ENCODE results near the gene ARSB. TPM values are rescaled to one million over a fixed set of nuclear protein-coding genes. Genes with fewer than 3 reads are reported as not detected.

The ARSB gene
- total and polyA plus RNA-seq, 2 experiments from 2014 or later: 30.1 to 43.7 TPM

DNA sequence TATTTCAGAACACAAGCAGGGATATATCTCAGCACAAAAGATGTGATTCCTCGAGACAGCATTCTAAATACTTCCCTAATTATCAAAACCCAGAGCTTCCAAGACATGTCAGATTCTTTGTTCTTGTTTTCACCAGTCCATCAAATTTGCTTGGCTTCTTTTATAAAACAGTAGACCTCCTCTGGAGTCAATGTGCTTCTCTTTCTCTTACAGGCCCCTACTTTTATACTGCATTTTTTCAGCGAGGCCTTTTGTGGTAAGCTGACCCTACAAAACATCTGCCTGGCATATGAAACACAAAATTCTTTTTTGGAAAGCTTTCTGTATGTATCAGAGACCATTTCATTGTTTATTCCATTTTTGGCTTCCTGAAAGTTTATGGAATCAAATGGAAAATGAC is 81.8 kb downstream of the ARSB start:
- DNase-seq: no peak
- WGBS, 2 experiments (ENCODE audit: low coverage in 1 of 2, low lambda C conversion rate in 2 of 2, missing lambda C conversion rate in 2 of 2): 50 to 51% methylated on average over 2 of the region's 2 CpGs
- Histone ChIP-seq H3K9me2 (ENCODE audit: insufficient read depth) (no peaks in the 10 kb centered on the region), H3K4me1 (ENCODE audit: insufficient read depth) (peaks cover 18% of the 10 kb centered on the region), H3K9ac (no peak overlapping the region), H3K79me2 (ENCODE audit: insufficient read depth) (no peaks in the 10 kb centered on the region), H3K27ac (no peak overlapping the region), H3K36me3 (ENCODE audit: low read depth) (no peaks in the 10 kb centered on the region), H2AFZ (no peak overlapping the region), H3K4me2 (ENCODE audit: unreplicated experiment) (no peak overlapping the region), H4K20me1 (ENCODE audit: insufficient read depth) (no peaks in the 10 kb centered on the region), H3K27me3 (replicated peaks; ENCODE audit: insufficient read depth) (no peaks in the 10 kb centered on the region), H3K4me3 (no peak overlapping the region), H3K9me3 (ENCODE audit: low read depth) (no peaks in the 10 kb centered on the region), H3F3A (ENCODE audit: insufficient read depth) (peaks cover 27% of the 10 kb centered on the region)
- in situ Hi-C loops (cut with MboI): no loop called here
- TF ChIP-seq EZH2 (IDR thresholded peaks at IDR 0.05; ENCODE audit: insufficient read depth, poor library complexity, severe bottlenecking) (no peak), EZH2phosphoT487 (IDR thresholded peaks at IDR 0.05; ENCODE audit: insufficient read depth, low read depth) (no peak)

- no peak overlapping the region for H3K9ac ChIP-seq
- H3K36me3 ChIP-seq (ENCODE audit: low read depth): no peaks in the 10 kb centered on the region
- H3K9me2 ChIP-seq (ENCODE audit: insufficient read depth): no peaks in the 10 kb centered on the region
- TF ChIP-seq EZH2 (IDR thresholded peaks at IDR 0.05; ENCODE audit: insufficient read depth, poor library complexity, severe bottlenecking): no peak
- no peak for TF ChIP-seq EZH2phosphoT487 (IDR thresholded peaks at IDR 0.05; ENCODE audit: insufficient read depth, low read depth)
- no peak overlapping the region for H3K4me2 ChIP-seq (ENCODE audit: unreplicated experiment)
- peaks cover 15% of the 10 kb centered on the region for H3F3A ChIP-seq (ENCODE audit: insufficient read depth)
- in situ Hi-C loops (cut with MboI): no loop called here
- peaks cover 14% of the 10 kb centered on the region; the same call in 1 of the 2 replicates for H3K4me1 ChIP-seq (ENCODE audit: insufficient read depth)
- no peaks in the 10 kb centered on the region for H4K20me1 ChIP-seq (ENCODE audit: insufficient read depth)
- no peaks in the 10 kb centered on the region for H3K27me3 ChIP-seq (replicated peaks; ENCODE audit: insufficient read depth)
- H3K4me3 ChIP-seq: no peak overlapping the region
- 0 to 6% methylated on average over 3 of the region's 3 CpGs for WGBS, 2 experiments (ENCODE audit: low coverage in 1 of 2, low lambda C conversion rate in 2 of 2, missing lambda C conversion rate in 2 of 2)
- no peak overlapping the region for H2AFZ ChIP-seq
- DNase-seq: peak; percentile 64
- H3K79me2 ChIP-seq (ENCODE audit: insufficient read depth): no peaks in the 10 kb centered on the region
- no peak overlapping the region for H3K27ac ChIP-seq
- no peaks in the 10 kb centered on the region for H3K9me3 ChIP-seq (ENCODE audit: low read depth)
These were observed 85.2 kb downstream of the ARSB start for GRCh38 chr5:78899922-78900362.

DNA sequence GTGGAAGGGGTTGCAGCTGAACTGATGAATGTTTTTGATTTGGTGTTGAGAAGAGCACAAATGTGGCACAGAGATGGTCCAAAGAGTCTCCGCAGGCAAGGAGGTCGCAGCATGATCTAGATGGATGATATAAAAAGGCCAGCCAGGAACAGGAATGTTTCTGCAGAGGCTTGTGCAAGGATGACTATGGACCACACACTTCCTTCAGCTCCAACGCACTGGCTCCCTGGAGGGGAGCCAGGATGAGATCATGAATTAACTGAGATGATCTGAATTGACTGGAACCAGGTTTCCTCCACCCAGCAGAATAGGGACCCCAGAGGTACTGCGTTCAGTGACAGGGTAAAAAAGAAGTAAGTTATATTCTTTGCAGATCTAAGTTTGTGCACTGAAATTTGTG is 89.0 kb downstream of the ARSB start:
- H3K4me2 ChIP-seq (ENCODE audit: unreplicated experiment): no peak overlapping the region
- peaks cover 17% of the 10 kb centered on the region for H3F3A ChIP-seq (ENCODE audit: insufficient read depth)
- H3K9me3 ChIP-seq (ENCODE audit: low read depth): no peaks in the 10 kb centered on the region
- no peak overlapping the region for H3K9ac ChIP-seq
- no peaks in the 10 kb centered on the region for H3K79me2 ChIP-seq (ENCODE audit: insufficient read depth)
- H3K27ac ChIP-seq: 0 out of 2 replicates have a peak overlapping the region, but pooled peaks have one; percentile 6
- no peaks in the 10 kb centered on the region for H3K36me3 ChIP-seq (ENCODE audit: low read depth)
- no peaks in the 10 kb centered on the region for H4K20me1 ChIP-seq (ENCODE audit: insufficient read depth)
- DNase-seq: peak; percentile 88
- H2AFZ ChIP-seq: no peak overlapping the region
- no peak overlapping the region for H3K4me3 ChIP-seq
- TF ChIP-seq EZH2 (IDR thresholded peaks at IDR 0.05; ENCODE audit: insufficient read depth, poor library complexity, severe bottlenecking) (no peak), EZH2phosphoT487 (IDR thresholded peaks at IDR 0.05; ENCODE audit: insufficient read depth, low read depth) (no peak)
- WGBS, 2 experiments (ENCODE audit: low coverage in 1 of 2, low lambda C conversion rate in 2 of 2, missing lambda C conversion rate in 2 of 2): 8 to 15% methylated on average over 4 of the region's 4 CpGs
- H3K4me1 ChIP-seq (ENCODE audit: insufficient read depth): peaks cover 12% of the 10 kb centered on the region; the same call in 1 of the 2 replicates
- no peaks in the 10 kb centered on the region for H3K9me2 ChIP-seq (ENCODE audit: insufficient read depth)
- in situ Hi-C loops (cut with MboI): no loop called here
- no peaks in the 10 kb centered on the region for H3K27me3 ChIP-seq (replicated peaks; ENCODE audit: insufficient read depth)

DNA sequence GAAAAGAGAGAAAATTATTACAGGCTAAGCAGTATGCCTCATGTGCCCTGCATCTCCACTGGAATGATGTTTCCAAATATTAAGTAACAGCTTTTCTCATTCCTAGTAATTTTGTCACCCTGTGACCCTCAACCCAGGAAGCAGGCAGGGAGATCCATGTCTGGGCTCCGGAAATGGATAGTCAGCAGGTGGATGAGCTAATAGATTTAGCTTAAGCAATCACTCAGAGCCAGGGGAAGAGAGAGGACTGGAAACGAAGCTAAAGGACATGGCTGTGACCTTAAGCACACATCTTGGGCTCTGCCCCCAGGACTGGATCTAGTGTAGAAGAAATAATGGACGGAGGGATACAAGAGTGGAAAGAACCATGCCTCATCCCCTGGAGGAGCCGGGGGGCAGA is 89.5 kb downstream of the ARSB start:
- Histone ChIP-seq H3K27me3 (replicated peaks; ENCODE audit: insufficient read depth) (no peaks in the 10 kb centered on the region), H3K4me3 (no peak overlapping the region), H3K9me3 (ENCODE audit: low read depth) (no peaks in the 10 kb centered on the region), H2AFZ (no peak overlapping the region), H3K9me2 (ENCODE audit: insufficient read depth) (no peaks in the 10 kb centered on the region), H3K36me3 (ENCODE audit: low read depth) (no peaks in the 10 kb centered on the region), H3K4me2 (ENCODE audit: unreplicated experiment) (no peak overlapping the region), H3K79me2 (ENCODE audit: insufficient read depth) (no peaks in the 10 kb centered on the region), H3K27ac (0 out of 2 replicates have a peak overlapping the region, but pooled peaks have one; percentile 6), H3F3A (ENCODE audit: insufficient read depth) (peaks cover 17% of the 10 kb centered on the region), H3K9ac (no peak overlapping the region), H3K4me1 (ENCODE audit: insufficient read depth) (peaks cover 12% of the 10 kb centered on the region; the same call in 1 of the 2 replicates), H4K20me1 (ENCODE audit: insufficient read depth) (no peaks in the 10 kb centered on the region)
- WGBS, 2 experiments (ENCODE audit: low coverage in 1 of 2, low lambda C conversion rate in 2 of 2, missing lambda C conversion rate in 2 of 2): 19 to 34% methylated on average over 4 of the region's 4 CpGs
- TF ChIP-seq EZH2 (IDR thresholded peaks at IDR 0.05; ENCODE audit: insufficient read depth, poor library complexity, severe bottlenecking) (no peak), EZH2phosphoT487 (IDR thresholded peaks at IDR 0.05; ENCODE audit: insufficient read depth, low read depth) (no peak)
- in situ Hi-C loops (cut with MboI): no loop called here
- peak; percentile 58 for DNase-seq
